HCT116 (cell line): ENCODE data around the gene TOMM34. TPM values are rescaled to one million over a fixed set of nuclear protein-coding genes. Genes with fewer than 3 reads are reported as not detected.
A peak's percentile ranks its signal among the peaks of the same experiment; 100 is the strongest.

ENCODE experiments used
- ATAC-seq: fragments of 200-7000 bp; cut with Tn5 transposase; 2 replicates; pipeline ENCODE4 v1.9.1; 2020; ENCODE audit warnings: mild to moderate bottlenecking, moderate library complexity
- BruUV-seq: library from RNA; stranded (reverse); fragments of 400-500 nt; replicated peaks from 2 replicates; lab custom pipeline; 2021; lab: Mats Ljungman, UMichigan
- CTCF ChIA-PET: fragments of 300-600 bp; sonication (Branson Sonifier 250); formaldehyde crosslinking; loops from one replicate; lab custom pipeline; 2021; ENCODE audit warnings: antibody characterized with exemption; lab: Charles Lee
- POLR2A ChIA-PET: fragments of 300-600, 350-600 bp; sonication (Branson Sonifier 250); formaldehyde crosslinking; loops from one replicate; lab custom pipeline; 2021; ENCODE audit warnings: antibody characterized with exemption; lab: Charles Lee
- RAD21 ChIA-PET, 2 experiments: fragments of 300-600 bp; sonication (Branson Sonifier 250); formaldehyde crosslinking; loops; one replicate each; lab custom pipeline; 2023; ENCODE audit warnings: low total read pairs in 2 of 2; ENCODE audit not compliant: uncharacterized antibody in 2 of 2, unreplicated experiment in 2 of 2, low non-redundant PET in 1 of 2; lab: Charles Lee
- DNase-seq: peaks from one replicate; pipeline ENCODE4 v3.0.0-alpha.2; 2010; ENCODE audit warnings: low read depth, low spot score
- H2AFZ ChIP-seq: fragments of 200-600 bp; shearing (Covaris generic), sonication (generic); 2 replicates; pipeline ENCODE4 v1.6.1; 2017; ENCODE audit warnings: low read depth, mixed run types, mixed read lengths, antibody characterized with exemption, low read length; ENCODE audit not compliant: poor library complexity, severe bottlenecking
- H3K27ac ChIP-seq: 2 replicates; pipeline ENCODE4 v1.5.1; 2012; ENCODE audit warnings: low read depth, low read length
- H3K27me3 ChIP-seq: fragments of 200-600 bp; sonication (generic); 2 replicates; pipeline ENCODE4 v1.6.1; 2016; ENCODE audit warnings: mixed run types, low read length, mixed read lengths; ENCODE audit not compliant: insufficient read depth
- H3K36me3 ChIP-seq, 2 experiments: fragments of 200-500 bp in 1 of 2; fragments of 200-600 bp in 1 of 2; sonication (Bioruptor generic) in 1 of 2; sonication (generic) in 1 of 2; 2 replicates each; pipeline versions ENCODE4 v1.5.1 to v1.6.1; 2014 to 2016; ENCODE audit warnings: low read length in 2 of 2, inconsistent platforms in 1 of 2, mixed read lengths in 1 of 2, mixed run types in 1 of 2; ENCODE audit not compliant: insufficient read depth in 2 of 2, control insufficient read depth in 1 of 2
- H3K4me1 ChIP-seq, 2 experiments: fragments of 200-600 bp in 1 of 2; sonication (generic) in 1 of 2; 2 replicates each; pipeline versions ENCODE4 v1.5.1 to v1.6.1; 2012 to 2017; ENCODE audit warnings: low read length in 2 of 2, inconsistent platforms in 1 of 2, mild to moderate bottlenecking in 1 of 2, mixed read lengths in 1 of 2, mixed run types in 1 of 2, moderate library complexity in 1 of 2; ENCODE audit not compliant: insufficient read depth in 2 of 2, control insufficient read depth in 1 of 2
- H3K4me2 ChIP-seq: fragments of 200-600 bp; sonication (generic); 2 replicates; pipeline ENCODE4 v1.6.1; 2017; ENCODE audit warnings: mixed run types, low read length, mixed read lengths
- H3K4me3 ChIP-seq, 2 experiments: fragments of 200-600 bp in 1 of 2; sonication (generic) in 1 of 2; replicated peaks in 1 of 2; 2 replicates each; pipeline ENCODE4 v1.5.1; 2011 to 2016; ENCODE audit warnings: low read length in 2 of 2, control low read depth in 1 of 2, low read depth in 1 of 2, mild to moderate bottlenecking in 1 of 2, mixed read lengths in 1 of 2, mixed run types in 1 of 2
- H3K79me2 ChIP-seq: fragments of 200-600 bp; sonication (generic); 2 replicates; pipeline ENCODE4 v1.6.1; 2017; ENCODE audit warnings: mild to moderate bottlenecking, mixed run types, low read length, moderate library complexity, mixed read lengths; ENCODE audit not compliant: insufficient read depth
- H3K9ac ChIP-seq: fragments of 200-600 bp; sonication (generic); 2 replicates; pipeline ENCODE4 v1.6.1; 2016; ENCODE audit warnings: low read length, mixed read lengths
- H3K9me2 ChIP-seq: fragments of 200-600 bp; sonication (generic), shearing (Covaris generic); 2 replicates; pipeline ENCODE4 v1.6.1; 2017; ENCODE audit warnings: mixed run types, mild to moderate bottlenecking, moderate library complexity; ENCODE audit not compliant: insufficient read depth
- H3K9me3 ChIP-seq, 2 experiments: fragments of 200-500 bp in 1 of 2; fragments of 200-600 bp in 1 of 2; sonication (Bioruptor generic) in 1 of 2; sonication (generic) in 1 of 2; 2 replicates each; pipeline ENCODE4 v1.6.1; 2014 to 2017; ENCODE audit warnings: low read length in 2 of 2, mixed read lengths in 2 of 2, inconsistent platforms in 1 of 2, low read depth in 1 of 2, mild to moderate bottlenecking in 1 of 2, mixed run types in 1 of 2, moderate library complexity in 1 of 2; ENCODE audit not compliant: control insufficient read depth in 1 of 2, insufficient read depth in 1 of 2
- H4K20me1 ChIP-seq: fragments of 200-600 bp; sonication (generic), shearing (Covaris generic); 2 replicates; pipeline ENCODE4 v1.6.1; 2017; ENCODE audit warnings: mixed run types, mild to moderate bottlenecking, moderate library complexity; ENCODE audit not compliant: insufficient read depth
- ATF3 ChIP-seq: IDR thresholded peaks from 2 replicates; pipeline ENCODE4 v1.6.1; 2012
- CBX3 ChIP-seq: IDR thresholded peaks from 2 replicates; pipeline ENCODE4 v1.6.1; 2012; ENCODE audit warnings: low read depth
- POLR2AphosphoS5 ChIP-seq: IDR thresholded peaks from 2 replicates; pipeline ENCODE4 v1.6.1; 2011; ENCODE audit warnings: mild to moderate bottlenecking, low read depth, low read length, moderate library complexity
- SP1 ChIP-seq: IDR thresholded peaks from 2 replicates; pipeline ENCODE4 v1.6.1; 2012; ENCODE audit warnings: low read depth
- YY1 ChIP-seq: IDR thresholded peaks from 2 replicates; pipeline ENCODE4 v1.6.1; 2011; ENCODE audit warnings: low read length, low read depth, moderate library complexity, mild to moderate bottlenecking; ENCODE audit not compliant: insufficient replicate concordance; ENCODE audit errors: extremely low read depth
- ZBTB33 ChIP-seq: IDR thresholded peaks from 2 replicates; pipeline ENCODE4 v1.6.1; 2011; ENCODE audit warnings: mild to moderate bottlenecking, low read length, moderate library complexity; ENCODE audit not compliant: insufficient replicate concordance; ENCODE audit errors: extremely low read depth
- ZFX ChIP-seq: fragments of 450-650 bp; IDR thresholded peaks from 2 replicates; pipeline ENCODE4 v1.6.1; 2017
- intact Hi-C: fragments of 100-400 bp; cut with micrococcal nuclease; formaldehyde crosslinking; loops from 2 replicates; pipeline ENCODE4 v1.10.0; 2022
- total RNA-seq: library from RNA; stranded (reverse); gene quantifications from one replicate; pipeline ENCODE4 v1.2.1, GENCODE V29; 2021; ENCODE audit not compliant: unreplicated experiment

TOMM34 gene
- total RNA-seq, 1 experiment from 2014 or later: 51.7 TPM

- peaks cover 46% of the 10 kb centered on the region for H3K79me2 ChIP-seq
- RAD21 ChIA-PET: no interaction called here
- H3K9ac ChIP-seq: peak overlapping the region; percentile 86
- H2AFZ ChIP-seq: no peak overlapping the region
- POLR2A ChIA-PET: interaction anchor here (0.8 to 1.5 kb wide), 4 partner anchors 8 to 18 kb away, joined by 3 to 9 read pairs (median 4); no protein-coding TSS in a partner anchor
- peaks cover 21 to 42% of the 10 kb centered on the region in 2 experiments for H3K4me1 ChIP-seq
- no peaks in the 10 kb centered on the region for H3K9me3 ChIP-seq
- TSS peak; percentile 58 for BruUV-seq
- peak overlapping the region; percentile 90 for H3K4me2 ChIP-seq
- CTCF ChIA-PET: interaction anchor here (1.0 kb wide), 1 partner anchor 8 kb away, joined by 3 read pairs; no protein-coding TSS in a partner anchor
- DNase-seq (no peak), ATAC-seq (peak; percentile 35)
- H3K27ac ChIP-seq: peak overlapping the region; percentile 46
- H3K4me3 ChIP-seq: peak overlapping the region; percentile 51 to 92
- TF ChIP-seq ZFX (no peak), ZBTB33 (no peak), SP1 (no peak), YY1 (no peak), CBX3 (no peak), POLR2AphosphoS5 (no peak)
- H3K9me2 ChIP-seq: no peaks in the 10 kb centered on the region
- H4K20me1 ChIP-seq: no peaks in the 10 kb centered on the region
- peaks cover 21 to 24% of the 10 kb centered on the region in 2 experiments; a peak in 3 of 4 replicates for H3K36me3 ChIP-seq
- H3K27me3 ChIP-seq: no peaks in the 10 kb centered on the region
- intact Hi-C loops: no loop called here
Observed at GRCh38 chr20:44959638-44960102, 527 bp downstream of the TOMM34 start.

- H3K9me2 ChIP-seq: no peaks in the 10 kb centered on the region
- intact Hi-C loops: no loop called here
- DNase-seq (no peak), ATAC-seq (no peak)
- RAD21 ChIA-PET: no interaction called here
- H3K4me1 ChIP-seq: peaks cover 21 to 42% of the 10 kb centered on the region in 2 experiments
- H4K20me1 ChIP-seq: no peaks in the 10 kb centered on the region
- TF ChIP-seq ATF3: no peak
- H3K36me3 ChIP-seq: peaks cover 26 to 29% of the 10 kb centered on the region in 2 experiments; a peak in 3 of 4 replicates
- peaks cover 46% of the 10 kb centered on the region for H3K79me2 ChIP-seq
- POLR2A ChIA-PET: no interaction called here
- CTCF ChIA-PET: no interaction called here
- no TSS peak for BruUV-seq
- no peaks in the 10 kb centered on the region for H3K9me3 ChIP-seq
- H3K27me3 ChIP-seq: no peaks in the 10 kb centered on the region
- H3K4me2 ChIP-seq: peak overlapping the region; percentile 90
- H2AFZ ChIP-seq: no peak overlapping the region
- peak overlapping the region; percentile 51 to 92 for H3K4me3 ChIP-seq
- H3K9ac ChIP-seq: peak overlapping the region; percentile 86
- H3K27ac ChIP-seq: peak overlapping the region; percentile 46
Observed at GRCh38 chr20:44959082-44959637, 1.0 kb downstream of the TOMM34 start.
